OCI-LY7 (cell line): ENCODE results near the gene PFKL.

ENCODE experiments used
- EZH2phosphoT487 ChIP-seq: fragments of 200-600 bp; sonication (generic); IDR thresholded peaks from 2 replicates; pipeline ENCODE4 v1.6.1; 2018; ENCODE audit warnings: low read depth, borderline replicate concordance, mild to moderate bottlenecking, mixed run types, antibody characterized with exemption, low read length, moderate library complexity, mixed read lengths
- TF ChIP-seq, protein P1 (sequence below): fragments of 200-600 bp; sonication (generic); conservative IDR thresholded peaks from 2 replicates; pipeline ENCODE4 v1.5.1; 2014; ENCODE audit warnings: mild to moderate bottlenecking, antibody characterized with exemption, low read length, moderate library complexity, mixed read lengths

DNA sequence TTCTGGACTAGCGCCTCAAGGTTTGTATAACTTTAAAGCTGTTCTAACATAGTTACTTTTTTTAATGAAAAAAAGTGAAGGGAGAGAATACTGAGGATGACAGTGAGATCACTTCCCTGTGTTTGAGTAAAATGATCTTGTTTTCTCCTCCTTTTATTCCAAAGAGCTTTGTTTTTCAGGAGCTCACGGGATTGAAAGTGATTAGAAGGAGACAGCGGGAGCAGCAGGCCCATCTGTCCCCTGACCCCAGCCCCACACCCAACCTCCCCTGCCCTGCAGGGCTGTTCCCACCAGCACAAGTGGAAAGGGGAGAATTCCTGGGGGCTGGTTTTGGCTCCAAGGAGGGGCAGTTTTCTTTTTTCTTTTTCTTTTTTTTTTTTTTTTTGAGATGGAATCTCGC is 36.1 kb upstream of the PFKL start:
- TF ChIP-seq, protein P1, sequence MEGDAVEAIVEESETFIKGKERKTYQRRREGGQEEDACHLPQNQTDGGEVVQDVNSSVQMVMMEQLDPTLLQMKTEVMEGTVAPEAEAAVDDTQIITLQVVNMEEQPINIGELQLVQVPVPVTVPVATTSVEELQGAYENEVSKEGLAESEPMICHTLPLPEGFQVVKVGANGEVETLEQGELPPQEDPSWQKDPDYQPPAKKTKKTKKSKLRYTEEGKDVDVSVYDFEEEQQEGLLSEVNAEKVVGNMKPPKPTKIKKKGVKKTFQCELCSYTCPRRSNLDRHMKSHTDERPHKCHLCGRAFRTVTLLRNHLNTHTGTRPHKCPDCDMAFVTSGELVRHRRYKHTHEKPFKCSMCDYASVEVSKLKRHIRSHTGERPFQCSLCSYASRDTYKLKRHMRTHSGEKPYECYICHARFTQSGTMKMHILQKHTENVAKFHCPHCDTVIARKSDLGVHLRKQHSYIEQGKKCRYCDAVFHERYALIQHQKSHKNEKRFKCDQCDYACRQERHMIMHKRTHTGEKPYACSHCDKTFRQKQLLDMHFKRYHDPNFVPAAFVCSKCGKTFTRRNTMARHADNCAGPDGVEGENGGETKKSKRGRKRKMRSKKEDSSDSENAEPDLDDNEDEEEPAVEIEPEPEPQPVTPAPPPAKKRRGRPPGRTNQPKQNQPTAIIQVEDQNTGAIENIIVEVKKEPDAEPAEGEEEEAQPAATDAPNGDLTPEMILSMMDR, result no peak
- TF ChIP-seq EZH2phosphoT487, result no peak
